HG03280 (cell line): ENCODE measurements around the gene PTPRT.

ENCODE experiments used
- ATAC-seq: cut with Tn5 transposase; IDR thresholded peaks from one replicate; pipeline ENCODE4 v1.9.1; 2021; ENCODE audit warnings: mild to moderate bottlenecking, moderate library complexity; ENCODE audit not compliant: unreplicated experiment

Gene PTPRT

DNA sequence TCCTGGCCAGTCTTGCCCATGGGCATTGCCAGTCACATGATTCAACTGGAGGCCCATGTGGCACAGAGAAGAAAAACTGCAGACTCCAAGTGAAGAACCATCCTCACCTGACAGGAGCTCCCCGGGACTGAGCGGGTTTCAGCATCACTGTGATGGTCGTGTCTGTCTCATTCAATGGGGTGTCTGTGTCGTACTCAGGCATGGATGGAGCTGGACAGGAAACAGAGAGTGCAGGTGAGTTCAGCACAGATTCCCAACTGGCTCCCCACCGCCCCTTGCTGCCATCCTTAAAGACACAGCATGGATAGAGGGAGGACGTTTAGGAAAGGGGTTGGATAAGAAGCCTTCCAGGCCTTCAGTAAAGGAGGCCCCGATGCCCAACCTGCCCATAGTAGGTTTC is 839.2 kb downstream of the PTPRT start:
- no peak for ATAC-seq

DNA sequence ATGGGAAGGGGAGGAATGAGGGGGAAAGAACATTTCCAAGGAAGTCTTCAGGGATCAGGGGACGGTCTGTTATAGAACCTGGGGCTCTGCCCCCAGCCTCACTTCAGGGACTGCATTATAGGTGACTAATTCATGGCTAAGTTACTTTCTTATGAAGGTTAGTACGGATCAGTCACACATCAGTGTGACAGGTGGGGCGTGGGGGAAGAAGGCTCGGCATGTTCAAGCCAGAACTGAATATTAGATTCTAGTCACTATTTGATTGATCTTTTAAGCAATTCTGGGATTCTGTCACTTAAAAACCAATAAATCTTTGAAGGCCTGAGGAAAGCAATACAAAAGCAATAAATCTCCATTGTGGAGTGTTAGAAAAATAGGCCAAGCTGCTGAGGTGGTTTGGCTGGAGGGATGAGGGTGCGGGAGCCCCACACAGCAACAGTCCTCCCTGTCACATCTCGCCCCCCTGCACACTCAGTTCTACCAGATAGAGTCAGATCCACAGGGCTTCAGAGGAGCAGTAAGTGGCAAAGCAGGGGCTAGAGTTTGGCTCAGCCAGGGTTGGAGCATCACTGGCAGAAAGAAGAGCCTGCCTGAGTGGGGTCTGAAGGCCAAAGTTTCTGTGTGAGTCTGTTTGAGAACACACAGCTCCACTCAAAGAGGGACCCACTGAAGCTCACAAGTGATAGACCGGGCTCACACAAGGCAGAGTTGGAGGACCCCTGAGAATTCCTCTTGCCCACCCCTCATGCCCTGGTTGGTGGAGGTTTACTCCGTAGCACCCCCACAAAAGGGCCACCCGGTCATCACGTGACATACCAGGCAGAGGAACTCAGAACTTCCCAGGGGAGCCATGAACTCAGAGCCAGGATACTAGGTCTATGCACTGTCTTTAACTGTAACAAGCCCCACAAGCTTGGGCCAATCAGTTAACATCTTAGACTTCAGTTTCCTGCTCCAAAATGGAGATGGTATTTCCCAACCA is 843.2 kb downstream of the PTPRT start:
- ATAC-seq, result no peak

DNA sequence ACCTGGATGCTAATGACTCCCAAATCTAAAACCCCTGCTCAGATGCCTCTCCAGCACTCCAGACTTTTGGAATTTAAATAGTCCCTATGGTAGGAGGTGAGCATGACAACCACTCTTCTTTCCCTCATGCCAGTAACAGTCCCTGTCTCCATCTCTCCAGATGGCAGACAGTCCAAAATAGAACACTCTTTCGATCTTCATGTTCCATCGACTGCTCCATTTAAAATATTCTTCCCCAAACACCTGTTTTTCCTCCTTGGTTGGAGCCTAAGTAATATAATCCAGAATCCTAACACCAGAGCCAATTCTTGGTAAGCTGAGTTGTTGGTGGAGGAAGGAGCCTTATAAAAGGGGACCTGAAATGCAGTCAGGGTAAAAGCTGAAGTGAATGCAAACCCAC is 848.1 kb downstream of the PTPRT start:
- ATAC-seq, result no peak

DNA sequence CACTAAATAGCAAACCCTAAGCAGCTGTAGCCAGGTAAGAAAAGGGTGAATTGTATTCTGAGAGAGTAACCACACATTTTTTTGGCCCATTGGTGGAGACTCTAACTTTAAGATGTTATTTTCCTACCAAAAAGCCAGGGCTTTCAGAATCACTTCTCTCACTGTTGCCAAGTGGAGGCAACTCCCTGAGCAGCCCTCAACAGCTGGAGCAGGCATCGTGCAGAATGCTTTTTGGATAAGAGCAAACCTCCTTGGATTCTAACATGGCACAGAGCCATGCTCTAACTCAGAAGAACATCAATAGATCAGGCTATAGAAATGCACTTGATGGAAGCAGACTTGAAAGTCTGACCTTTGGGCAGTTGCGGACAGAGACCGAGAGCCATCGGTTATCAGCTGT is 849.3 kb downstream of the PTPRT start:
- no peak for ATAC-seq

DNA sequence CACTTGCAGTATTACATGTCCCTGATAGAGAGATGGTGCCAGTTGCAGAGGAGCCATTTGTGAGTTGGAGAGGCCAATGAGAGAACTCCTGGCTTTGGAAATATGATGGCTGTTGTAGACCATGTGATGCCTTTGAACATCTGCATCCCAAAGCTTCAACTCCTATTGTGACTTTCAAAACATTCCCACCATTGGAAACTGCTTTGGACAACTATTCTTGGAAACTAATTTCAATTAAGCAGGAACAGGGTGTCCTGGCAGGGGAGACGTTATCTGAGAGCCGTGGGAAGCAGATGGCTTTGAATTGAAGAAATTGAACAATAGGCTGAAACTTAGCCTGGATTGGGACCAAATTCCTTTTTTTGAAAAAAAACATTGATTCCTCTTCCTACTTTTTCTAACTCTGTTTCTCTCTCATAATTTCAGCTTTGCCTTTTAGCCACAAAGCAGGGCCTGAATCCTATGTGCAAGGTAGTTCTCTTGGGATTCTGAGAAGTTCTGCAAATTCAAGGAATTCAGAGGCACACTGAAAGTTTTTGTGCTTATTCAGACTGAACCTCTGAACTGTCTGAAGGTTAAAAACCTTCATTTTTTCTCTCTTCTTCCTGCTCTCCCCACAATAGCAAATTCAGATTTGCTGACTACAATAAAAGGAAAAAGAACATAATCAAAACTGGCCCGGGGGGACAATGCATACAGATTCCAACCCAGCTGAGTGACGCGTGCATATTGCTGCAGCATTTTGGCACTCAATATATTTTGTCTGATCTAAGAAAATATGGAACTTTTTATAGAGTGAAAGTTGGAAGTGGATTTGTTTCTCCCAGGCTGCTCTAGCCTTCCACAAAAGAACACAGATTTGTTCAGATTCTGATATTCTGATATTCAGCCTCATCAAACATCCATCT is 851.2 kb downstream of the PTPRT start:
- ATAC-seq, result no peak

DNA sequence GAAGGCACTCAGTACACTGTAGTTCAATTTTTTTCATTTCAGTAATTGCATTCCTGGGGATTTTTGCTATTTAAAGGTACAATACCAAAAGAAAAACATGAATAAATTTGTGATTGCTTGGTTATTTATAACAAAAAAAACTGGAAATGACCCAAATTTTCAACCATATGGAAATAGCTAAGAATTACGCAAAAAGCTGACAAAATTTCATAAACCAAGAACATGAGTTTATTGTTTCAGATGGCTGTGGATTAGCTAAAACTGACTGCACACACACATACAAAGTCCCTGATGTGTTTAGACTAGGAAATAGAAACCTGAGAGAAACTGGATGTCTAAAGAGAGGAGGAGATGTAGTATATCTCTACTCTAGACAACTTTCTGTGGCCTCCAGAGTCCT is 853.1 kb downstream of the PTPRT start:
- ATAC-seq, result no peak

DNA sequence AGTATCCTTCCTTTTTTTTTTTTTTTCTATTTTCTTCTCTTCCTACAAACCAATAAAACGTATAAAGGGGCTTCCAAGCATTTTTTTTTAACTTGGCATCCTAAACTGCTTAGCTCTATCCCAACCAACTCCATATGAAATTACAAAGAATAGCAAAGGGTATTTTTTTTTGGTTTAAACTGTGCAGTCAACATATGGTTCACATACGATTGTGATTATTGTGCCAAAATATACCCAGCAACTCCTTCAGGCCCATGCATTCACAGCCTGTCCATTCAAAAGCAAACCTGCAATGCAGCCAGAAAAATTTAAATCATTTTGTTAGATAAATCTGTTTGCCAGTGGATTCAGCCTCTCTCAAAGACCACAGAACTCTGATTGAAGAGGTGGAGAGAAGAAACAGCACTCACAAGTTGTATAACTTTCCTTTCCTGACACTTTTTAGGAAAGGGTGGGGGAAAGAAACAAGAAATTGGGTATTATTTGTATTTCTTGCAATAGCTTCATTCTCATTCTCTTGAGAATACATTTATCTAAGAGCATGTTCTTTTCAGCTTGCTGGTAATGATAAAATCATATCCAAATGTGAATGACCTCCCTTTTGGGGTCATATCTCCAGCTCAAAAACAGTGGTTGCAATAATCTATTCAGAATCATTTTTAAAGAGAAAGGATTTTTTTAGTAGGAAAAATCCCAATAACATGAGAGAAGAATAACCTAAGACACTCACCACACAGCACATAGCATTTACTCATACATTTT is 870.3 kb downstream of the PTPRT start:
- no peak for ATAC-seq

DNA sequence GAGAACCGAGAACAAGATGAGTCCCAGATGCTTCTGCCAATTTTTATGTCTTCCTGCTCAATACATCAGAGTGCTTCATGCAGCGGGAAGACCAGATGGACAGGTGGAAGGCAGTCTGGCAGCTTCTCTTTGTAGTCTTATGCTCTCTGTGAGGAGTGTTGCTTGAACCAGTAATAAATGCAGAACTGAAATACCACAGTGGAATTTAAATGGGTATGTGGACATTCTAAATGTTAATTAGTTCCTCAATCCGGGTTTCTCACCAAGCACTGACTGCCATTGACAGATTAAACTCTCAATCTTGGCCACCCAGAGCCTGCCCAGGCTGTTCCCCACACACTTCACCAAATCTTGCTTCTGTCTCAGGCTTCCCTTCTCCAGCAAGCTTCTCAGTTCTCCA is 876.0 kb downstream of the PTPRT start:
- ATAC-seq, result no peak

DNA sequence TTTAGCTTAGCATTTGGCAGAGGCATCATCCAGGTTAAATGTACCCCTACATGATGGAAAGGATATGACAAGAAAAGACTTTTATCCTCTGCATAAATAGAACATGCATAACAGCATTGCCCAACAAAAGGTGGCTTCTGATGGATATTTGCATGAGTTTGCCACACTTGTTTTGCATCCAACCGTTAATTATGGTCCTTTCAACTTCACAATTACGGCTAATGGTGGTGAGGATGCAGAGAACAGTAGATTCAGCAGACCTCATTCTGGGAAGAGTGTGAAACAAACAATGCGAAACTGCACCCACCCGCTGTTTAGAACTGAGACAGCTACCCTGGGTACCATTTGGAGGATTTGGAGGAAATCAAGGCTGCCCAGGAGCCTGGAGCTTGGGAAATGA is 880.7 kb downstream of the PTPRT start:
- no peak for ATAC-seq

DNA sequence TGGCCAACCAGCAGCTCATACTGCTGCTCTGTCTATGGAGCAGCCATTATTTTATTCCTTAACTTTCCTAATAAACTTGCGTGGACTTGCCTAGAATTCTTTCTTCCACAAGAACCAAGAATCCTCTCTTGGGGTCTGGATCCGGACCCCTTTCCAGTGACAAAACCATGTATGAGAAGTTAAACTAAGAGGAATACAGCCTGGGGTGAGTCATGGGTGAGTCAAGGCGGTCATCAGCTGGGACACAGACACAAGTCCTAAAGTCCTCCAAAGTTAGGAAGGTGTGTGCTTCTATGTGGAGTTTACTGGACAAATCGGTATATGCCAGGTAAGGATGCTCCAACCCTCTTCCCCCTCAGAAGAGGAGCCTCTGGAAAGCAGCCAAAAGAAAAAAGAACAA is 881.5 kb downstream of the PTPRT start:
- ATAC-seq, result no peak

DNA sequence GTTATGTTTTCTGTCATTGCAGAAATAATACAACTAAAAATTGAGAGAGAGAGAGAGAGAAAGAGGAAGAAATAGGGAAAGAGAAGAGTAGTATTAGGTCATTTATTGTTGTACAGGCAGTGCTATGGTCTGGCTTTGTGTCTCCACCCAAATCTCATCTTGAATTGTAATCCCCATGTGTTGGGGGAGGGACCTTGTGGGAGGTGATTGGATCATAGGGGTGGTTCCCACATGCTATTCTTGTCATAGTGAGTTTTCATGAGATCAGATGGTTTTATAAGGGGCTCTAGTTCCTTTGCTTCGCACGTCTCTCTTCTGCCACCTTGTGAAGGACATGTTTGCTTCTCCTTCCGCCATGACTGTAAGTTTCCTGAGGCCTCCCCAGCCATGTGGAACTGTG is 894.1 kb downstream of the PTPRT start:
- no peak for ATAC-seq

DNA sequence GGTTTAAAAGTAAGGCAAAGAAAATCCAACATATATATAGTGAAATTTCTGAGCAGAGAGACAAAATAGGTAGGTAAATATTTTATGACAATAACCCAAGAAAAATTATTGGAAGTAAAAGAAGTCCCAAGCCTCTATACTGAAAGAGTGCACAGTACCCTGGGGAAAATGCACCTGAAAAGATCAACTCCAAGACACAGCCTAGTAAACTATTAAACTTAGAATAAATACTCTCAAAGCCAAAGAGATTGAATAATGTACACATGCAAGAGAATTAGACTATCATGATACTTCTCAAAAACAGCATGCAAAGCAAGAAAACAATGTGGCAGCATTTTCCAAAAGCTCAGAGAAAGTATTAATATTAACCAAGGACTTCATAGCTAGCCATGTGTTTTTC is 894.7 kb downstream of the PTPRT start:
- ATAC-seq, result no peak

DNA sequence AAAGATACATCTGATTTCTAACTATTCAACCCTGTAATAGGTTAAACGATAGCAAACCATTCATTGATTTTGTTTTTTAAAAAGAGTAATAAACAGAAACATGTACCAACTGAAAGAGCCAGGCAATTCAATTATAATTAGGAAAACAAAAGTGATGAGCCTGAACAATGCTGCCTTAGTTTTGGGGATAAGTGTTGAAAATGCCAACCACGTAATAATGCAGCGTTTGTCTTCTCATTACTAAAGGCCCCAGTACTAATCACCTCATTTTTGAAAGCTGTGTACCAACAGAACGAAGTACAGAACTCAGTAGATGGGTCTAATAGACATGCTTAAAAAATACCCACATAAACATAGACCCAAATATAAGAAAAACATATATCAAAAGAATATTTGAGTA is 907.9 kb downstream of the PTPRT start:
- ATAC-seq, result no peak

DNA sequence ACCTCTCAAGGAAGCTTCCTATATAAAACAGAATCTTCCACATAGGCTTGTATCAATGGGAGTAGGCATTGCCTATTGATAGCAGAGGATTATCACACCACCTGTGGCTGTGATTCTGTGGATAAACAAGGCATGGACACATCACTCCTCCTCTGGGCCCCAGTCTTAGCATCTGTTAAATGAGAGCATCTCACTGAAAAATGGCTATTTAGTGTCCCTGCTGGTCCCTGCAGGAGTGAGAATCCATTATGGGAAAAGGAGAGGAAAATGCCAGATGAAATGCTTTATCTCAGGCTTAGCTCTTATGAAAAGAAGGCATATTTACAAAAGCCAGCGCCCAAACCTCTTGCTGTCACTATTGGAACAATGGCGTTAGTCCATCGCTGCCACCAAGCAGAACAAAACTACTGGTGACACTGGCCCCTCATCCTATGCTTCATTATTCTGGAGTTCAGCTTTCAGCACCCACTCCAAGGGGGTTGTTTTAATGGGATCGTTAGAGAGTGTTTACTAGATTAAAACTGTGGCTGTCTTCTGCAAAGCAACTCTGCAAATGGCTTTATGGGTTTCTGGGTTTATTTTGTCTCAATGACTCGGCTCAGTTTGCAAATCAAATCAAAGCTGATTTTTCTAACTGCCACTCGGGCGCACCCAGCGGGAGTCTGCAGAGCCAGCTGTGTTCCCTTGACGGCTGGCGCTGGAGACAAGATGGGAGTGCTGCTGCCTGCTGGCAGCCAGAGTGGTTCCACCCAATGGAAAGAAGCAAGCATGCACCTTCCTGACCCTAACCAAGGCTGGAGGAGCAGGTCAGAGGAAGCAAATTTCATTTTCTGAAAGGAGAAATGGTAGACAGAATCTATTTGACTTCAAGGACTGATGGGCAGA is 912.7 kb downstream of the PTPRT start:
- ATAC-seq, result no peak

DNA sequence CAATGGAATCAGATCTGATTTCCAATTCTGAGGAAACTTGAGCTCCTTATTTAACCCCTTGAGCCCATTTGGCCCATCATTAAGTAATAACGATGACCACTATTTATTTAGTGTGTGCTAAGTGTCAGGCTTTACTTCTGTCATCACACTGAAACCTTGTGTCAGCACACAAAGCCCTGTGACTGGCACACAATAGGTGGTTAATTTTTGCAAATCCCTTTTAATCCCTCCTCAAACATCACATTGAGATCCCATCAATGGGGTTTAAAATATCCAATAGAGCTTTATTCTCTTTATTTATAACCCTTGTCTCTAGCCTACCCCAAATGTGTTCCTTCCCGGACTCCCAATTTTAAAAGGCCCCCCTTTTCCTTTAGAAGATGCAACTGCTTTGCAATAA is 914.7 kb downstream of the PTPRT start:
- ATAC-seq, result no peak

DNA sequence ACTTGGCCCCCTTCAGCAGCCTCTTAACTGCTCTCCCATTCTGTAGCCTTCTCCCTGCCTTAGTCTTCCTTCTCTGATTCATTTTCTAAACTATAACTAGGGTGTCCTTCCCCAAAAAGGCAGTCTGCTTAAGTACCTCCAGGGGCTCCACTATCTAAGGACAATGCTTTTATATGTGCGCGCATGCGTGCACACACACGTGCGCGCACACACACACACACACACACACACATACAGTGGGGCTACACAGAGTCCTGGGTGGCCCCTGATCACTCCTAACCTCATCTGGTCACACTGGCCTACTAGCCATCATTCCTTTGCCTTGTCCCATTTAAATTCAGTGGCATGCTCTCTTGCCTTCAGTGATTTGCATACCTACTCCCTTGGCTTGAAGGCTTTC is 917.2 kb downstream of the PTPRT start:
- ATAC-seq, result no peak

DNA sequence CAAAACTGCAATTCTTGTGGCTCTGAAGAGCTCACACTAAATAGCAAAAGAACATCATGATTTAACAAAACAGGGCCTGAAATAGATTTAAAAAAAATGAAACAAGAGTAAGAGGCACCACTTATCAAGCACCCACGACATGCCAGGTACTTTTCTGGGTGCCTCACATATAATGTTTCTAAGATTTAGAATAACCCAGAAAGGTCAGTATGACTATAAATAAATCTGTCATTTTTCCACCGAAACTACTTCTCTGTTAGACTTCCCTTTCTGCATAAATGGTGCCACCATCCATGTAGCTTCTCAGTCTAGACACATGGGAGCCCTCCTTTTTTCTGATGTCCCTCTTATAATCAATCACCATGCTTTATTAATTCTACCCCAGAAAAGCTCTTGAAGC is 919.2 kb downstream of the PTPRT start:
- ATAC-seq, result no peak

DNA sequence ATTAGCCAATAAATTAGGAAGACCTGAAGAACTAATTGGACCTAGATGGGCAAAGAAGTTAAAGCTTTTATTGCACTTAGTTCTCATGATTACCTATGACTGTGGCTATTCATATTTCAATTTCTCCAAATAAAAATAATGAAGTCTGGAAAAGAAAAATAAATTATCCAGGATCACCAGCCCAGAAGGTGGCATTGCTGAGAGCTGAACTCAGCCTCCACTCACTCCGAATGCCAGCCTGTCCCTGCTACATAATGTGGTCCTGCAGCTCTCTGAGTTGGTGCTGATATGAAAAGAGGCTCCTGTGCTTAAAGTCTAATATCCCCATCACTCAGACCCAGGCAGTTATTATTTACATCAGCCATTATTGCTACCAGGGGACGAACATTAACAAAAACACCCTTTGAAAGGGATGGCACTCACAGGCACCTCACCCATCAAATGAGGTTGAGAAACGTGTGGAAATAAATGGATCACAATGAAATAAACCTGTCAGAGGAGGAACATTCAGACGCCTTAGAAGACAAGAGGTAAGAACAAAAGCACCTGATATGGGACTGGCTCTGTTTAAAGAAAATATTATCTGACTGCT is 921.8 kb downstream of the PTPRT start:
- no peak for ATAC-seq

DNA sequence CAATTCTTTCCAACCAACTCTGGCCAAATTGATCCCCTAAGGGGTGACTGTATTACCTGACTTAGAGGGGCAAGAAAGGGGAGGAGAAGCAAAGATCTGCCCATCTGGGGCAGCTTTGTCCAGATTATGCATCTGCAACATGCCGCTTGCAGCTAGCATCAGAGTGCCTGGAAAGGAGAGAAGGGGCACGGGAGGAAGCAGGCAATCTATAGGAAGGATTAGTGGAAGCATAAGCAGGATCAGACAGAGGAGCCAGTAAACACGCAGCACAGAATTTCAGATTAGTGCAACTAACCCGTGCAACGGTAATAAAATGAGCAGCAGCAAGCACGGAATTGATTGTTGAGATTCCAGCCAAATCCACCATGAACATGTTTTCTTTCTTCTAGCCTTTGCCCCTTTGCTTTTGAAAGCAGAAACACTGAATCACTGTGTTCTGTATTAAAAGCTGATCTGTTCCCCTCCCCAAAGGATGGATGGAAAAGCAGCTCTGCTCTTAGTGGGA is 927.9 kb downstream of the PTPRT start:
- no peak for ATAC-seq

DNA sequence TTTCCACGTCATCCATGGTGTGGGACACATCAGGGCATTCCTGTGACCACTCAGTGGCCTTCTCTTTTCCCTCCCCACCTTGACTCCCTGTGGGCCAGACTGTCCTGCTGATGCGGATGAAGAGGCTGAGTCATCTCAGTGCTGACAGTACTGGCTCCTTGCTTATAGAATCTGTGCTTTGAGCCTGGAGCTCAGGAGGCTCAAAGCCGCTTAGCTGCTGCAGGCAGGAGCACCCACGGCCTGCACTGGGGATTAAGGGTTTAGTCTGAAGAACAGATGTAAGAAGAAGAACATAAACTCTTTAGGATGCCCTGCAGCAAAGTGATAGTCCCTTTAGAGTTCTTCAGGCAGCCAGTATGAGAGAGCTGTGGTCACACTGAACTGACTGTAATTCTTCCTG is 929.5 kb downstream of the PTPRT start:
- no peak for ATAC-seq
